Measurements from ENCODE around the gene SOCS1.

DNA sequence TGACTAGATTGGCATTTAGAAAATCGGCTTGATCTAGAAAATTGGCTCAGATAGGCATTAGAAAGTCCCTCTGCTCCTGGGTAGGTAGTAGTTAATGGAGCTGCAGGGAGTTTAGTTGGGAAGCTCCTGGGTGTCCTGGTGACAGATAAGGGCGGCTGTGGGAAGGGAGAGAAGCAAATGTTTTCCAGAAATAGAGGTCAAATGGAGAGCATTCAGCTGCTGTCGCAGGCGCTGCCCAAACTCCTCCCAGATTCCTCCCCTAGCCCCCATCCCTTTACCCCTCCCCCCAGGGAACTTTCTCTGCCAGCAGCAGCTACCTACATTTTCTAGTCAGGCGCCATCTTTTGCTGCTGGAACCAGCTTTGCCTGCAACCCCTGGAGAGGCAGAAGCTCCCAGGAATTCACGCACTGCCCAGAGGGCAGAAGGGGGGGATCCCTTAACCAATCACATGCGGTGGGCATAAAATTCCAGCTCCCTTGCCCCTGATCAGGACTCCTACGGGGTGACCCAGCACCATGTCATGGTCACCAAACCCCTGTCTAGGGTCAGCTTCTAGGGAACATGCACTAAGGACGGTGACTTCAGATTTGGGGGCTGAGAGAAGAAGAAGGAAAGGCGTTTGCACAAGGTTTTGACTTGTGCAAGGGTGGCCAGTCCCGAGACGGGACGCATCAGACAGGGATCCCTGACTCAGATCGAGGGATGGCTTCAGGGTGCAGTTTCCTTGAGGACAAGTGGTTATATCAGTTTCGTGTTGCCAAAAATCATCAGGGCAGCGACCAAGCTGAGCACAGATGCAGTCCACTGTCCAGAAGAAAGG, 43.8 kb downstream of the SOCS1 start:
- no peak for TF ChIP-seq POLR2A (IDR thresholded peaks at IDR 0.05; ENCODE audit: low read length)
- no peak for TF ChIP-seq MAZ (IDR thresholded peaks at IDR 0.05; ENCODE audit: borderline replicate concordance, low read depth, low read length)
- TF ChIP-seq, protein P1, sequence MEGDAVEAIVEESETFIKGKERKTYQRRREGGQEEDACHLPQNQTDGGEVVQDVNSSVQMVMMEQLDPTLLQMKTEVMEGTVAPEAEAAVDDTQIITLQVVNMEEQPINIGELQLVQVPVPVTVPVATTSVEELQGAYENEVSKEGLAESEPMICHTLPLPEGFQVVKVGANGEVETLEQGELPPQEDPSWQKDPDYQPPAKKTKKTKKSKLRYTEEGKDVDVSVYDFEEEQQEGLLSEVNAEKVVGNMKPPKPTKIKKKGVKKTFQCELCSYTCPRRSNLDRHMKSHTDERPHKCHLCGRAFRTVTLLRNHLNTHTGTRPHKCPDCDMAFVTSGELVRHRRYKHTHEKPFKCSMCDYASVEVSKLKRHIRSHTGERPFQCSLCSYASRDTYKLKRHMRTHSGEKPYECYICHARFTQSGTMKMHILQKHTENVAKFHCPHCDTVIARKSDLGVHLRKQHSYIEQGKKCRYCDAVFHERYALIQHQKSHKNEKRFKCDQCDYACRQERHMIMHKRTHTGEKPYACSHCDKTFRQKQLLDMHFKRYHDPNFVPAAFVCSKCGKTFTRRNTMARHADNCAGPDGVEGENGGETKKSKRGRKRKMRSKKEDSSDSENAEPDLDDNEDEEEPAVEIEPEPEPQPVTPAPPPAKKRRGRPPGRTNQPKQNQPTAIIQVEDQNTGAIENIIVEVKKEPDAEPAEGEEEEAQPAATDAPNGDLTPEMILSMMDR (IDR thresholded peaks at IDR 0.05), result no peak
- TF ChIP-seq EP300 (IDR thresholded peaks at IDR 0.05), result no peak
